Lung (tissue), 12 donors: ENCODE measurements around the gene CHN2. TPM values are rescaled to one million over a fixed set of nuclear protein-coding genes. Genes with fewer than 3 reads are reported as not detected.

Experiments used
- ATAC-seq: fragments of 200-7000 bp; cut with Tn5 transposase; one replicate; pipeline ENCODE4 v1.9.1; 2020; ENCODE audit warnings: moderate number of reproducible peaks; ENCODE audit not compliant: insufficient read depth, low FRiP score
- DNase-seq, 3 donors: peaks; one replicate each; pipeline ENCODE4 v3.0.0-alpha.2; 2013 to 2017
- H3K27ac ChIP-seq, 2 donors: one replicate each; pipeline ENCODE4 v1.5.1; 2013; ENCODE audit warnings: mild to moderate bottlenecking in 2 of 2, moderate library complexity in 2 of 2, control low read depth in 1 of 2, inconsistent platforms in 1 of 2, low read depth in 1 of 2, low read length in 1 of 2
- H3K27me3 ChIP-seq, 3 donors: one replicate each; pipeline ENCODE4 v1.5.1; 2013; ENCODE audit warnings: low read length in 2 of 3; ENCODE audit not compliant: control insufficient read depth in 3 of 3, insufficient read depth in 3 of 3
- H3K36me3 ChIP-seq, 4 donors: one replicate each; pipeline ENCODE4 v1.5.1; 2013; ENCODE audit warnings: low read length in 4 of 4, mild to moderate bottlenecking in 1 of 4, moderate library complexity in 1 of 4; ENCODE audit not compliant: control insufficient read depth in 4 of 4, insufficient read depth in 4 of 4
- H3K4me1 ChIP-seq, 5 donors: one replicate each; pipeline ENCODE4 v1.5.1; 2013; ENCODE audit warnings: low read length in 5 of 5, mild to moderate bottlenecking in 2 of 5, moderate library complexity in 1 of 5; ENCODE audit not compliant: control insufficient read depth in 5 of 5, insufficient read depth in 5 of 5
- H3K4me3 ChIP-seq: one replicate; pipeline ENCODE4 v1.5.1; 2013; ENCODE audit warnings: mild to moderate bottlenecking, control low read depth, moderate library complexity
- H3K9ac ChIP-seq, 2 donors: one replicate each; pipeline ENCODE4 v1.5.1; 2013; ENCODE audit warnings: low read length in 2 of 2, control low read depth in 1 of 2; ENCODE audit not compliant: insufficient read depth in 1 of 2
- H3K9me3 ChIP-seq, 4 donors: one replicate each; pipeline ENCODE4 v1.5.1; 2013; ENCODE audit warnings: low read length in 3 of 4, mild to moderate bottlenecking in 1 of 4, moderate library complexity in 1 of 4; ENCODE audit not compliant: control insufficient read depth in 4 of 4, insufficient read depth in 3 of 4
- CTCF ChIP-seq: IDR thresholded peaks from 2 replicates; pipeline ENCODE4 v1.5.1; 2012; ENCODE audit warnings: mild to moderate bottlenecking; ENCODE audit errors: control extremely low read depth, extremely low read depth
- WGBS, 2 donors: extraction: QIAGEN DNeasy Blood & Tissue Kit; methylation state at CpG; one replicate each; pipeline ENCODE4 v1.1.7; 2013; 5-methylcytosine and 5-hydroxymethylcytosine counted together
- polyA plus RNA-seq, 2 donors: library from polyadenylated mRNA; stranded (reverse); fragments of 200-250 nt; gene quantifications; one replicate each; pipeline ENCODE4 v1.2.1, GENCODE V29; 2013
- total RNA-seq, 2 donors: library from RNA; depleted of rRNA in 1 of 2; stranded (reverse); fragments of >200 nt in 1 of 2; gene quantifications; one replicate each; pipeline ENCODE4 v1.2.1, GENCODE V29; 2014 to 2021
- donor health status: control.
- donor health status: control.
- donor health status: Bipolar disorder and iron deficiency.
- donor health status: healthy.
- donor health status: DM: yes; HTN: yes; CAD: no.

Gene CHN2
- total and polyA plus RNA-seq, 4 donors, result 3.2 to 11.0 (median 6.7) TPM

GRCh38 chr7:29216128-29216527 is 21.6 kb downstream of the CHN2 start:
- ATAC-seq, result no peak
- Histone ChIP-seq H3K9me3 (no peaks in the 10 kb centered on the region), H3K9ac (no peak overlapping the region), H3K4me3 (no peak overlapping the region), H3K4me1 (peaks cover 0 to 14% (median 0%) of the 10 kb centered on the region in 5 donors), H3K27ac (no peak overlapping the region), H3K36me3 (no peaks in the 10 kb centered on the region), H3K27me3 (no peaks in the 10 kb centered on the region)
- TF ChIP-seq CTCF, result no peak
- DNase-seq, result no peak
- 79 to 85% methylated on average over 1 of the region's 1 CpG for WGBS, 2 donors

GRCh38 chr7:29217113-29217512 is 22.5 kb downstream of the CHN2 start:
- Histone ChIP-seq H3K9ac (no peak overlapping the region), H3K4me3 (no peak overlapping the region), H3K27ac (no peak overlapping the region), H3K9me3 (no peaks in the 10 kb centered on the region), H3K4me1 (peaks cover 0 to 14% (median 0%) of the 10 kb centered on the region in 5 donors), H3K27me3 (no peaks in the 10 kb centered on the region), H3K36me3 (no peaks in the 10 kb centered on the region)
- ATAC-seq, result no peak
- WGBS, 2 donors, result 55 to 56% methylated on average over 2 of the region's 2 CpGs
- TF ChIP-seq CTCF, result no peak
- DNase-seq, result peak in 1 of 3 donors; percentile 38

- ATAC-seq (no peak), DNase-seq (no peak)
- H3K9me3 ChIP-seq, result no peaks in the 10 kb centered on the region
- H3K4me1 ChIP-seq, result peaks cover 0 to 8% (median 0%) of the 10 kb centered on the region in 5 donors
- no peak for TF ChIP-seq CTCF
- no peaks in the 10 kb centered on the region for H3K36me3 ChIP-seq
- no peak overlapping the region for H3K4me3 ChIP-seq
- 91 to 96% methylated on average over 1 of the region's 1 CpG for WGBS, 2 donors
- H3K9ac ChIP-seq, result no peak overlapping the region
- no peak overlapping the region for H3K27ac ChIP-seq
- H3K27me3 ChIP-seq, result no peaks in the 10 kb centered on the region
These were observed 30.2 kb downstream of the CHN2 start for GRCh38 chr7:29224726-29225125.
